HG03025 (cell line): Measurements from ENCODE around the gene SP1.
"Not testable (repeated sequence)": the region's sequence is repeated elsewhere in the genome, so short reads cannot be mapped to it uniquely, and the experiment has no call there.

Experiments
- ATAC-seq: cut with Tn5 transposase; IDR thresholded peaks from one replicate; pipeline ENCODE4 v1.9.1; 2021; ENCODE audit warnings: mild to moderate bottlenecking, moderate library complexity; ENCODE audit not compliant: unreplicated experiment, low FRiP score

The SP1 gene

GRCh38 chr12:53358836-53359419 lies 21.0 kb upstream of the SP1 start:
- no peak for ATAC-seq

- not testable (repeated sequence) for ATAC-seq
Measured at GRCh38 chr12:53361638-53362037, 18.3 kb upstream of the SP1 start.

- no peak for ATAC-seq
Measured at GRCh38 chr12:53365245-53365904, 14.6 kb upstream of the SP1 start.

- ATAC-seq: not testable (repeated sequence)
Measured at GRCh38 chr12:53373554-53374133, 6.3 kb upstream of the SP1 start.

GRCh38 chr12:53374277-53374676 lies 5.7 kb upstream of the SP1 start:
- not testable (repeated sequence) for ATAC-seq

- no peak for ATAC-seq
Measured at GRCh38 chr12:53376747-53377146, 3.2 kb upstream of the SP1 start.

GRCh38 chr12:53378222-53378621 lies 1.8 kb upstream of the SP1 start:
- ATAC-seq: no peak

- ATAC-seq: no peak
Measured at GRCh38 chr12:53378724-53379388, 1.1 kb upstream of the SP1 start.

- peak; percentile 68 for ATAC-seq
Measured at GRCh38 chr12:53379389-53380103, 430 bp upstream of the SP1 start.

- ATAC-seq: no peak
Measured at GRCh38 chr12:53380794-53381730, 1.1 kb downstream of the SP1 start.

GRCh38 chr12:53381731-53382630 lies 2.0 kb downstream of the SP1 start:
- no peak for ATAC-seq

GRCh38 chr12:53383258-53383657 lies 3.3 kb downstream of the SP1 start:
- no peak for ATAC-seq

GRCh38 chr12:53386381-53386780 lies 6.4 kb downstream of the SP1 start:
- not testable (repeated sequence) for ATAC-seq

- no peak for ATAC-seq
Measured at GRCh38 chr12:53388932-53389331, 9.0 kb downstream of the SP1 start.

- ATAC-seq: no peak
Measured at GRCh38 chr12:53389702-53390101, 9.7 kb downstream of the SP1 start.

- ATAC-seq: no peak
Measured at GRCh38 chr12:53391724-53392123, 11.7 kb downstream of the SP1 start.

- ATAC-seq: no peak
Measured at GRCh38 chr12:53399896-53400295, 19.9 kb downstream of the SP1 start.

- ATAC-seq: not testable (repeated sequence)
Measured at GRCh38 chr12:53402351-53402750, 22.4 kb downstream of the SP1 start.

GRCh38 chr12:53402871-53403270 lies 22.9 kb downstream of the SP1 start:
- ATAC-seq: no peak
